WERI-Rb-1 (cell line): ENCODE data around the gene LRRC49.
"Not testable (repeated sequence)": the region's sequence is repeated elsewhere in the genome, so short reads cannot be mapped to it uniquely, and the experiment has no call there.

Experiments
- DNase-seq: peaks from one replicate; pipeline ENCODE4 v3.0.0-alpha.2; 2020
- H3K27ac ChIP-seq: fragments of 250-450 bp; sonication (Bioruptor Pico); 2 replicates; pipeline ENCODE4 v1.5.1; 2020; ENCODE audit warnings: mild to moderate bottlenecking, moderate library complexity
- H3K27me3 ChIP-seq: fragments of 250-450 bp; sonication (Bioruptor Pico); 2 replicates; pipeline ENCODE4 v1.5.1; 2021; ENCODE audit warnings: mild to moderate bottlenecking, low read depth, moderate library complexity; ENCODE audit not compliant: insufficient read depth, severe bottlenecking
- H3K36me3 ChIP-seq: fragments of 250-450 bp; sonication (Bioruptor Pico); 2 replicates; pipeline ENCODE4 v1.5.1; 2020; ENCODE audit warnings: mild to moderate bottlenecking, moderate library complexity
- H3K4me3 ChIP-seq: 2 replicates; pipeline ENCODE4 v1.5.1; 2011; ENCODE audit warnings: low read depth, mild to moderate bottlenecking, control low read depth, low read length
- H3K9me3 ChIP-seq: fragments of 250-450 bp; sonication (Bioruptor Pico); 2 replicates; pipeline ENCODE4 v1.5.1; 2021; ENCODE audit warnings: mild to moderate bottlenecking, moderate library complexity; ENCODE audit not compliant: severe bottlenecking
- TF ChIP-seq, protein P1 (sequence below): IDR thresholded peaks from 2 replicates; pipeline ENCODE4 v1.5.1; 2011; ENCODE audit warnings: low read depth, mild to moderate bottlenecking, control low read depth, inconsistent platforms, low read length

The LRRC49 gene

GRCh38 chr15:71002316-71002715 lies 109.7 kb downstream of the LRRC49 start:
- H3K27ac ChIP-seq = no peak overlapping the region
- H3K36me3 ChIP-seq = no peaks in the 10 kb centered on the region
- H3K27me3 ChIP-seq = no peaks in the 10 kb centered on the region
- TF ChIP-seq, protein P1, sequence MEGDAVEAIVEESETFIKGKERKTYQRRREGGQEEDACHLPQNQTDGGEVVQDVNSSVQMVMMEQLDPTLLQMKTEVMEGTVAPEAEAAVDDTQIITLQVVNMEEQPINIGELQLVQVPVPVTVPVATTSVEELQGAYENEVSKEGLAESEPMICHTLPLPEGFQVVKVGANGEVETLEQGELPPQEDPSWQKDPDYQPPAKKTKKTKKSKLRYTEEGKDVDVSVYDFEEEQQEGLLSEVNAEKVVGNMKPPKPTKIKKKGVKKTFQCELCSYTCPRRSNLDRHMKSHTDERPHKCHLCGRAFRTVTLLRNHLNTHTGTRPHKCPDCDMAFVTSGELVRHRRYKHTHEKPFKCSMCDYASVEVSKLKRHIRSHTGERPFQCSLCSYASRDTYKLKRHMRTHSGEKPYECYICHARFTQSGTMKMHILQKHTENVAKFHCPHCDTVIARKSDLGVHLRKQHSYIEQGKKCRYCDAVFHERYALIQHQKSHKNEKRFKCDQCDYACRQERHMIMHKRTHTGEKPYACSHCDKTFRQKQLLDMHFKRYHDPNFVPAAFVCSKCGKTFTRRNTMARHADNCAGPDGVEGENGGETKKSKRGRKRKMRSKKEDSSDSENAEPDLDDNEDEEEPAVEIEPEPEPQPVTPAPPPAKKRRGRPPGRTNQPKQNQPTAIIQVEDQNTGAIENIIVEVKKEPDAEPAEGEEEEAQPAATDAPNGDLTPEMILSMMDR = no peak
- no peak overlapping the region for H3K4me3 ChIP-seq
- DNase-seq = no peak
- peaks cover 5% of the 10 kb centered on the region for H3K9me3 ChIP-seq

DNA sequence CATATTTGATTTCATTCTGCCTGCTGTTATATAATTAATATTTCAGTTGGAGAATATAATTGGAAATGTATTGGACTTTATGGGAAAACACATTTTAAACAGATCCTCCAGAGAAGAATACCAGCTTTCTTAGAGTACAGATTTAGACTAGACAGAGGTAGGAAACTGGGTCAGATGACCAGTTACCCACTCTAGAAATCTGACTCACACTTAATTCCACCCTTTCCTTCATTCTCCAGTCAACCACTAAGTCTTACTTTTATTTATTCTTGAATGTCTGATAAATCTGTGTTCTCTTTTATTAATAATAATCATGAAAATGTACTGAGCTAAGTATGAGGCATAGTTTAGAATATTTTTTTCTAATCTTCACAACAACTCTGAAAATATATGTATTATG lies 110.7 kb downstream of the LRRC49 start:
- TF ChIP-seq, protein P1 = no peak
- no peaks in the 10 kb centered on the region for H3K36me3 ChIP-seq
- H3K9me3 ChIP-seq = peaks cover 5% of the 10 kb centered on the region
- no peak overlapping the region for H3K27ac ChIP-seq
- no peak for DNase-seq
- H3K27me3 ChIP-seq = no peaks in the 10 kb centered on the region
- H3K4me3 ChIP-seq = no peak overlapping the region

GRCh38 chr15:71004506-71004905 lies 111.9 kb downstream of the LRRC49 start:
- H3K27me3 ChIP-seq, H3K36me3 ChIP-seq, H3K4me3 ChIP-seq, DNase-seq, H3K9me3 ChIP-seq, H3K27ac ChIP-seq: not testable (repeated sequence)

DNA sequence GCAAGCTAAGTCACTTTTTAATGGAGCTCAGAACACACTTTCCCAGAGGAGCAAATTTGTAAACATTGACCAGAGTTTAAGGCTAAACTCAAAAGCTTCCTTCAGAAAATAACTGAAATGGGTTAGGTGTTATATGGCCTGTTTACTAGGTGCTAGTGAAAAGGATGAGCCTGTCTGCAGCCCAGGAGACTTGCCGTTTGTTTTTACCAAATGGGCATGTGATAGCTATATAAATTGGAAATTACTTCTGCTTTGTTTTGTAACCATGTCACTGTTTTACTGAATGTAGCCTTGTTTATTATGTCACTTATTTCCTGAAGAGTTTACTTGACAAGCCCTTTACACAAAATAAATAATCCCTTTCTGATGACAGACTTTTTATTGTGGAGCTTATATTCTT lies 113.3 kb downstream of the LRRC49 start:
- H3K27me3 ChIP-seq = no peaks in the 10 kb centered on the region
- TF ChIP-seq, protein P1 = no peak
- DNase-seq = no peak
- H3K36me3 ChIP-seq = no peaks in the 10 kb centered on the region
- no peak overlapping the region for H3K27ac ChIP-seq
- H3K4me3 ChIP-seq = no peak overlapping the region
- no peaks in the 10 kb centered on the region for H3K9me3 ChIP-seq

DNA sequence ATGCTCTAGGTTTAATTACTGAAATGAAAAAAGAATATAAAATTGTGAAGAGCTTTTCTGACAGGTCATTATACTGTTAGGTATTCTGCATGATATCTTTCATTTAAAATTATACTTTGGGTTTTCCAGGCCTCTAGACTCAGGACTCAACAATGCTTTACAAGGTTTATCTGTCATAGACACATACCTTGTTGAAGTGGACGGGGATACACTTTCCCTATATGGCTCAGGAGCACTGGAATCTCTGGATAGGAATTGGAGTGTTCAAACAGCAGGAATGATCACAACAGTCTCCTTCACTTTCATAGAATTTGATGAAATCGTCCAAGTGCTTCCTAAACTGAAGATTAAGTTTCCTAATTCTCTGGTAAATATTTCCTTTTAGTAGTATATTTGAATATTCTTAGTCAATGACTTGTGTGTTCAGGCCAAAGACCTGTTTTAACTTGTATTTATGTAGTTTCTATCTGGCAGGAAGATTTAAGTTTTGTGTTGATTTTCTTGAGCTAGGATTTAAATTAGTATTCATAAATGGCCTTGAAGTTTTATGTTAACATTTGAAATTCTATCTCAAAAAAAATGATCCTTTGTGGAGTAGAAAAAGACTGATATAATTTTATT lies 115.7 kb downstream of the LRRC49 start:
- H3K36me3 ChIP-seq = no peaks in the 10 kb centered on the region
- TF ChIP-seq, protein P1 = no peak

GRCh38 chr15:71010472-71010871 lies 117.8 kb downstream of the LRRC49 start:
- no peak for DNase-seq
- TF ChIP-seq, protein P1 = no peak
- Histone ChIP-seq H3K36me3 (no peaks in the 10 kb centered on the region), H3K4me3 (no peak overlapping the region), H3K9me3 (no peaks in the 10 kb centered on the region), H3K27ac (no peak overlapping the region), H3K27me3 (no peaks in the 10 kb centered on the region)

More for the DNA sequence above, 115.7 kb downstream of the LRRC49 start:
- Histone ChIP-seq H3K9me3 (no peaks in the 10 kb centered on the region), H3K4me3 (no peak overlapping the region), H3K27ac (no peak overlapping the region), H3K27me3 (no peaks in the 10 kb centered on the region)
- DNase-seq = no peak
